K562 (cell line): Measurements from ENCODE around the gene ZMYND12.

Experiments
- BDP1 ChIP-seq: IDR thresholded peaks from 3 replicates; pipeline ENCODE4 v1.6.1; 2011; ENCODE audit not compliant: insufficient read length, insufficient read depth
- FOXM1 ChIP-seq, 2 experiments: fragments of 450-650 bp in 1 of 2; sonication (generic) in 1 of 2; formaldehyde crosslinking in 1 of 2; IDR thresholded peaks; 2 replicates each; pipeline versions ENCODE4 v1.6.1 to v1.9.0; 2017 to 2022; ENCODE audit warnings: low read depth in 2 of 2, mild to moderate bottlenecking in 2 of 2, missing genetic modification reagents in 1 of 2, moderate library complexity in 1 of 2
- MAX ChIP-seq: sonication (generic); formaldehyde crosslinking; IDR thresholded peaks from 2 replicates; pipeline ENCODE4 v1.9.0; 2022; ENCODE audit warnings: mild to moderate bottlenecking, missing genetic modification reagents
- ZNF311 ChIP-seq: fragments of 250-450 bp; sonication (Bioruptor Pico); IDR thresholded peaks from 2 replicates; pipeline ENCODE4 v1.4.0; 2020; ENCODE audit warnings: mild to moderate bottlenecking, moderate library complexity
- TF ChIP-seq, protein P1 (sequence below), 3 experiments: IDR thresholded peaks in 2 of 3; conservative IDR thresholded peaks in 1 of 3; 2 replicates each; pipeline ENCODE4 v1.5.1; 2011 to 2012; ENCODE audit warnings: low read length in 3 of 3, mild to moderate bottlenecking in 3 of 3, control low read depth in 2 of 3, improper control_type of control experiment in 1 of 3, inconsistent platforms in 1 of 3, low read depth in 1 of 3, mixed read lengths in 1 of 3, moderate library complexity in 1 of 3; ENCODE audit not compliant: insufficient read depth in 2 of 3

DNA sequence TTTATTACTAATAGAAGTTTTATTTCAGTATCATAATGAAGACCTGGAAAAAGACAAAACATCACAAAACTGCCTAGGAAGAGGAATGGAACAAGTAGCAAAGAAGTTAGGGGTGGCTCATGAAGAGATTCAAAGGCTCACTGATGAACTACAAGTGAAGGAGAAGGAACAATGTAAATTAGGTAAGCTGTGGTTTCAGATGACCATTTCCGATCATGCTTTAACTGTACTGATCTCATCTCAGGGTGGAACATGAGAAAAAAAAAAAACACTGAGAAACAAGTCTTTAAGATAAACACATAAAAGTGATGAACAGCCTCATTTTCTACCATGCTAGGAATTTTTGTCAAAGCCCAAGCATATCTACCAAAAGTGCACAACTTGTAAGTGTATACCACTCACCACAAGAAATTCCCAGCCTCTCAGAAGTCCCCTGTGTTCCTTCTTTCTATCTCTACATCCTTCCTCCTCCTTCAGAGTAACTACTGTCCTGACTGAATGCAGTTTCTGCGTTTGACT is 26.9 kb upstream of the ZMYND12 start:
- TF ChIP-seq MAX (CRISPR knock-in tag) (no peak), BDP1 (no peak), FOXM1 (IDR thresholded peaks at IDR 0.05; ENCODE audit: low read depth) (no peak), FOXM1 (CRISPR knock-in tag; IDR thresholded peaks at IDR 0.05; ENCODE audit: low read depth) (no peak), ZNF311 (no peak)
- TF ChIP-seq, protein P1, sequence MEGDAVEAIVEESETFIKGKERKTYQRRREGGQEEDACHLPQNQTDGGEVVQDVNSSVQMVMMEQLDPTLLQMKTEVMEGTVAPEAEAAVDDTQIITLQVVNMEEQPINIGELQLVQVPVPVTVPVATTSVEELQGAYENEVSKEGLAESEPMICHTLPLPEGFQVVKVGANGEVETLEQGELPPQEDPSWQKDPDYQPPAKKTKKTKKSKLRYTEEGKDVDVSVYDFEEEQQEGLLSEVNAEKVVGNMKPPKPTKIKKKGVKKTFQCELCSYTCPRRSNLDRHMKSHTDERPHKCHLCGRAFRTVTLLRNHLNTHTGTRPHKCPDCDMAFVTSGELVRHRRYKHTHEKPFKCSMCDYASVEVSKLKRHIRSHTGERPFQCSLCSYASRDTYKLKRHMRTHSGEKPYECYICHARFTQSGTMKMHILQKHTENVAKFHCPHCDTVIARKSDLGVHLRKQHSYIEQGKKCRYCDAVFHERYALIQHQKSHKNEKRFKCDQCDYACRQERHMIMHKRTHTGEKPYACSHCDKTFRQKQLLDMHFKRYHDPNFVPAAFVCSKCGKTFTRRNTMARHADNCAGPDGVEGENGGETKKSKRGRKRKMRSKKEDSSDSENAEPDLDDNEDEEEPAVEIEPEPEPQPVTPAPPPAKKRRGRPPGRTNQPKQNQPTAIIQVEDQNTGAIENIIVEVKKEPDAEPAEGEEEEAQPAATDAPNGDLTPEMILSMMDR (IDR thresholded peaks at IDR 0.05 in 2 of 3, conservative IDR thresholded peaks at IDR 0.05 in 1 of 3; ENCODE audit: insufficient read depth in 2 of 3, low read depth in 1 of 3, low read length in 3 of 3): no peak
